ENCODE data around the gene ZNF784. TPM values are rescaled to one million over a fixed set of nuclear protein-coding genes. Genes with fewer than 3 reads are reported as not detected.

Gene ZNF784
- total and polyA plus RNA-seq, 2 of the 8 experiments (the other 6 are each of a cell fraction or from before 2014, with no cell fraction given) = 6.5 to 8.0 TPM

- TF ChIP-seq CHD7 (IDR thresholded peaks at IDR 0.05; ENCODE audit: insufficient replicate concordance, low read length) (no peak), NRF1 (IDR thresholded peaks at IDR 0.05; ENCODE audit: low read depth, low read length) (no peak), RNF2 (IDR thresholded peaks at IDR 0.05; ENCODE audit: borderline replicate concordance, low read depth, low read length, missing control alignments, poor library complexity, severe bottlenecking) (no peak), TEAD4 (IDR thresholded peaks at IDR 0.05; ENCODE audit: low read depth, low read length) (0 out of 2 replicates have a peak, but pooled peaks have one; percentile 10), SIRT6 (IDR thresholded peaks at IDR 0.05; ENCODE audit: low read length) (no peak), MAFK (IDR thresholded peaks at IDR 0.05; ENCODE audit: low read depth, low read length) (no peak), TAF1 (IDR thresholded peaks at IDR 0.05; ENCODE audit: low read depth, low read length) (peak; percentile 81), GABPA (IDR thresholded peaks at IDR 0.05; ENCODE audit: borderline replicate concordance, insufficient read depth, low read length) (peak; percentile 89)
Observed at GRCh38 chr19:55643003-55643886, 18.9 kb upstream of the ZNF784 start, which contains the start of gene ZNF581 (continued).
